Prostate gland (tissue), 2 donors: ENCODE data around the gene KCNG2. TPM values are rescaled to one million over a fixed set of nuclear protein-coding genes. Genes with fewer than 3 reads are reported as not detected.

Experiments
- DNase-seq: peaks from one replicate; pipeline ENCODE4 v3.0.0-alpha.2; 2019; ENCODE audit warnings: low spot score
- H3K27ac ChIP-seq, 2 donors: fragments of 200-600 bp; sonication (generic); 2 replicates each; pipeline ENCODE4 v1.5.1; 2017 to 2019
- H3K27me3 ChIP-seq: fragments of 200-600 bp; sonication (generic); replicated peaks from 2 replicates; pipeline ENCODE4 v1.5.1; 2019; ENCODE audit not compliant: insufficient read depth
- H3K36me3 ChIP-seq, 2 donors: fragments of 200-600 bp; sonication (generic); 1 replicate in 1 of 2; 2 replicates in 1 of 2; pipeline versions ENCODE4 v1.5.1 to v1.8.1; 2017 to 2019
- H3K4me1 ChIP-seq: fragments of 200-600 bp; sonication (generic); replicated peaks from 2 replicates; pipeline ENCODE4 v1.5.1; 2019
- H3K4me3 ChIP-seq, 2 donors: fragments of 200-600 bp; sonication (generic); 2 replicates each; pipeline ENCODE4 v1.5.1; 2017 to 2019
- H3K9me3 ChIP-seq: fragments of 200-600 bp; sonication (generic); 2 replicates; pipeline ENCODE4 v1.5.1; 2017
- CTCF ChIP-seq, 4 experiments: fragments of 200-600 bp in 2 of 4; fragments of 450-650 bp in 2 of 4; sonication (generic) in 2 of 4; IDR thresholded peaks; 1 replicate in 3 of 4; 2 replicates in 1 of 4; pipeline ENCODE4 v1.5.1; 2016 to 2019; ENCODE audit warnings: antibody characterized with exemption in 4 of 4, mild to moderate bottlenecking in 2 of 4, moderate library complexity in 2 of 4
- POLR2A ChIP-seq: fragments of 450-650 bp; IDR thresholded peaks from one replicate; pipeline ENCODE4 v1.6.1; 2016; ENCODE audit warnings: antibody characterized with exemption, mild to moderate bottlenecking
- POLR2AphosphoS5 ChIP-seq: sonication (generic); formaldehyde crosslinking; IDR thresholded peaks from one replicate; pipeline ENCODE4 v1.6.1; 2017; ENCODE audit warnings: antibody characterized with exemption
- WGBS: methylation state at CpG from one replicate; pipeline ENCODE4 v1.1.5; 2018; 5-methylcytosine and 5-hydroxymethylcytosine counted together
- intact Hi-C: fragments of 100-400 bp; cut with DNase I; formaldehyde crosslinking; loops from one replicate; pipeline ENCODE4 v1.14.2; 2022
- total RNA-seq, 2 donors: library from RNA; depleted of rRNA; stranded (reverse); fragments of >200 nt; gene quantifications; one replicate each; pipeline ENCODE4 v1.1.0, GENCODE V29; 2016

Gene KCNG2
- total RNA-seq, 2 donors from 2014 or later: 3.7 TPM; not detected in 1

GRCh38 chr18:79879566-79879965 is 81.8 kb downstream of the KCNG2 start:
- 86% methylated on average over 12 of the region's 12 CpGs for WGBS
- TF ChIP-seq POLR2A (no peak), POLR2AphosphoS5 (no peak), CTCF (IDR thresholded peaks at IDR 0.05) (no peak)
- intact Hi-C loops: no loop called here
- H3K4me1 ChIP-seq: no peaks in the 10 kb centered on the region
- H3K36me3 ChIP-seq: no peaks in the 10 kb centered on the region
- no peak overlapping the region for H3K4me3 ChIP-seq
- no peak overlapping the region for H3K27ac ChIP-seq
- no peak for DNase-seq
- H3K9me3 ChIP-seq: no peaks in the 10 kb centered on the region
- H3K27me3 ChIP-seq: peaks cover 1% of the 10 kb centered on the region

- no peak for DNase-seq
- WGBS: 78% methylated on average over 11 of the region's 11 CpGs
- no peak overlapping the region for H3K27ac ChIP-seq
Measured at GRCh38 chr18:79881695-79882094, 84.0 kb downstream of the KCNG2 start.

GRCh38 chr18:79882522-79883241 is 84.9 kb downstream of the KCNG2 start:
- H3K27ac ChIP-seq: no peak overlapping the region
- no peak for DNase-seq
- no peaks in the 10 kb centered on the region for H3K36me3 ChIP-seq
- H3K27me3 ChIP-seq: no peaks in the 10 kb centered on the region
- TF ChIP-seq CTCF (IDR thresholded peaks at IDR 0.05) (no peak), POLR2AphosphoS5 (no peak), POLR2A (no peak)
- intact Hi-C loops: no loop called here
- H3K4me3 ChIP-seq: no peak overlapping the region
- H3K9me3 ChIP-seq: no peaks in the 10 kb centered on the region
- no peaks in the 10 kb centered on the region for H3K4me1 ChIP-seq
- 97% methylated on average over 68 of the region's 68 CpGs for WGBS

More at GRCh38 chr18:79881695-79882094, 84.0 kb downstream of the KCNG2 start:
- H3K4me3 ChIP-seq: no peak overlapping the region
- no peak for TF ChIP-seq POLR2AphosphoS5
- TF ChIP-seq CTCF (IDR thresholded peaks at IDR 0.05): no peak
- no peak for TF ChIP-seq POLR2A
- no peaks in the 10 kb centered on the region for H3K27me3 ChIP-seq
- intact Hi-C loops: no loop called here
- no peaks in the 10 kb centered on the region for H3K9me3 ChIP-seq
- no peaks in the 10 kb centered on the region for H3K4me1 ChIP-seq
- H3K36me3 ChIP-seq: no peaks in the 10 kb centered on the region

GRCh38 chr18:79883461-79884293 is 85.9 kb downstream of the KCNG2 start:
- TF ChIP-seq CTCF (IDR thresholded peaks at IDR 0.05): no peak
- no peak for TF ChIP-seq POLR2A
- TF ChIP-seq POLR2AphosphoS5: no peak
- Histone ChIP-seq H3K27me3 (no peaks in the 10 kb centered on the region), H3K4me3 (no peak overlapping the region), H3K27ac (no peak overlapping the region), H3K9me3 (no peaks in the 10 kb centered on the region), H3K4me1 (no peaks in the 10 kb centered on the region), H3K36me3 (no peaks in the 10 kb centered on the region)
- 90% methylated on average over 31 of the region's 31 CpGs for WGBS
- intact Hi-C loops: no loop called here
- DNase-seq: no peak
